Activated CD8-positive, alpha-beta T cell treated with anti-CD3 and anti-CD28 coated beads for 36 hours (primary cell): ENCODE measurements around the gene FOXE3. TPM values are rescaled to one million over a fixed set of nuclear protein-coding genes. Genes with fewer than 3 reads are reported as not detected.

Experiments
- ATAC-seq: fragments of 200-7000 bp; cut with Tn5 transposase; one replicate; pipeline ENCODE4 v1.10.0; 2021; ENCODE audit warnings: mild to moderate bottlenecking, moderate library complexity
- CTCF ChIA-PET: fragments of 350-600 bp; sonication (Branson Sonifier 250); formaldehyde crosslinking; loops from one replicate; lab custom pipeline; 2021; ENCODE audit warnings: antibody characterized with exemption; lab: Charles Lee
- POLR2A ChIA-PET: fragments of 350-600 bp; sonication (Branson Sonifier 250); formaldehyde crosslinking; loops from one replicate; lab custom pipeline; 2021; ENCODE audit warnings: antibody characterized with exemption; lab: Charles Lee
- DNase-seq: peaks from one replicate; pipeline ENCODE4 v3.0.0-alpha.2; 2020
- H3K27ac Mint-ChIP-seq: one replicate; pipeline ENCODE4 v1.8.0; 2021; ENCODE audit warnings: mild to moderate bottlenecking, mixed read lengths
- H3K27me3 Mint-ChIP-seq: one replicate; pipeline ENCODE4 v1.8.0; 2021; ENCODE audit warnings: mixed read lengths
- H3K36me3 Mint-ChIP-seq: one replicate; pipeline ENCODE4 v1.8.0; 2021; ENCODE audit warnings: low read depth, mixed read lengths
- H3K4me1 Mint-ChIP-seq: one replicate; pipeline ENCODE4 v1.8.0; 2021; ENCODE audit warnings: low read depth, mixed read lengths
- H3K4me3 Mint-ChIP-seq: one replicate; pipeline ENCODE4 v1.8.0; 2021; ENCODE audit warnings: mild to moderate bottlenecking, moderate library complexity, mixed read lengths
- H3K9me3 Mint-ChIP-seq: one replicate; pipeline ENCODE4 v1.8.0; 2021; ENCODE audit warnings: mixed read lengths
- intact Hi-C: fragments of 100-400 bp; cut with micrococcal nuclease; formaldehyde crosslinking; loops from one replicate; pipeline ENCODE4 v1.10.0; 2022
- total RNA-seq, 2 experiments: library from RNA; stranded (reverse); gene quantifications; one replicate each; pipeline ENCODE4 v1.2.3, GENCODE V29; 2021
- TF ChIP-seq, protein P1 (sequence below): fragments of 200-600 bp; IDR thresholded peaks from one replicate; pipeline ENCODE4 v1.8.0; 2022; ENCODE audit warnings: antibody characterized with exemption, mild to moderate bottlenecking

Gene FOXE3
- total RNA-seq, 2 experiments from 2014 or later = not detected

DNA sequence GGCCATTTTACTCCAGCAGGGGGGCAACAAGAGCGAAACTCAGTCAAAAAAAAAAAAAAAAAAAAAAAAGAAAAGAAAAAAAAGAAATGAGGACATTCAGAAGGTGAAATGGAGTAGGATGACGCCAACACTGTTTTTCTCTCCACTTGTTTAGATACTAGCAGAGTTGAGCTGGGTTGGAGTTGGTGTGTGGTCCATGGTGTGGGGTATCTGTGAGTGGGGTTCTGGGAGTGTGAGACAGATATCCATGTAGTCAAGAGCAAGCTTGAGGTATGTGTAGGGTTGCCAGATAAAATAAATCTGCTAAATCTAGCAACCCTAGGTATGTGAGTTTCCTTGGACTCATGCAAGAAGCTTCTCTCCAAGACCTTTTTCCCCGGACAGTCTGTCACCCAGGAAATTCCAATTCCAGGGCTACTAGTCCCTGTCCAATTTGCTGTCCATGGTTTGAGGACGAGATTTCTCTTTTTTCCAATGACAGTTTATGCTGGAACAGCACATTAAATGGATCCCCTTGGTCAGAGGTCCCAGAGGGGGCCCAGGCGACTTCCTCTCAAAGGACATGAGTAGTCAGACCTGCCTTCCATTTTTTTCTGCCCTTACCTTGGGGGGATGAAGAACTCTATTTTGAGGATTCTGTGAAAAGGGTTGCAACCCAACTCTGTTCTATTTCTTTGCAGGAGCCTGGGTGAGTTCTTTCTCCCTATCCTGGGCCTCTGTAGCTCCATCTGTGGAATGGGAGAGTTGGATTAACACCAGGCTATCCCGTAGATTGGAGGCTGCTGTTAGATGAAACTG, 19.6 kb downstream of the FOXE3 start:
- Mint-ChIP-seq H3K4me1 (peaks cover 44% of the 10 kb centered on the region), H3K27me3 (peaks cover 44% of the 10 kb centered on the region), H3K36me3 (peaks cover 26% of the 10 kb centered on the region), H3K4me3 (peak overlapping the region; percentile 89), H3K27ac (no peak overlapping the region), H3K9me3 (no peaks in the 10 kb centered on the region)
- POLR2A ChIA-PET = interaction anchor here (1.2 kb wide), 1 partner anchor 17 kb away, joined by 5 read pairs; no protein-coding TSS in a partner anchor
- CTCF ChIA-PET = interaction anchor here (0.9 to 6.5 kb wide), 28 partner anchors 11 to 291 kb away, joined by 3 to 125 read pairs (median 4); no protein-coding TSS in a partner anchor
- intact Hi-C loops = loop anchor here (2.0 kb wide), 1 partner anchor 275 kb away; no protein-coding TSS in a partner anchor
- DNase-seq (no peak), ATAC-seq (no peak)
- TF ChIP-seq, protein P1, sequence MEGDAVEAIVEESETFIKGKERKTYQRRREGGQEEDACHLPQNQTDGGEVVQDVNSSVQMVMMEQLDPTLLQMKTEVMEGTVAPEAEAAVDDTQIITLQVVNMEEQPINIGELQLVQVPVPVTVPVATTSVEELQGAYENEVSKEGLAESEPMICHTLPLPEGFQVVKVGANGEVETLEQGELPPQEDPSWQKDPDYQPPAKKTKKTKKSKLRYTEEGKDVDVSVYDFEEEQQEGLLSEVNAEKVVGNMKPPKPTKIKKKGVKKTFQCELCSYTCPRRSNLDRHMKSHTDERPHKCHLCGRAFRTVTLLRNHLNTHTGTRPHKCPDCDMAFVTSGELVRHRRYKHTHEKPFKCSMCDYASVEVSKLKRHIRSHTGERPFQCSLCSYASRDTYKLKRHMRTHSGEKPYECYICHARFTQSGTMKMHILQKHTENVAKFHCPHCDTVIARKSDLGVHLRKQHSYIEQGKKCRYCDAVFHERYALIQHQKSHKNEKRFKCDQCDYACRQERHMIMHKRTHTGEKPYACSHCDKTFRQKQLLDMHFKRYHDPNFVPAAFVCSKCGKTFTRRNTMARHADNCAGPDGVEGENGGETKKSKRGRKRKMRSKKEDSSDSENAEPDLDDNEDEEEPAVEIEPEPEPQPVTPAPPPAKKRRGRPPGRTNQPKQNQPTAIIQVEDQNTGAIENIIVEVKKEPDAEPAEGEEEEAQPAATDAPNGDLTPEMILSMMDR = no peak

DNA sequence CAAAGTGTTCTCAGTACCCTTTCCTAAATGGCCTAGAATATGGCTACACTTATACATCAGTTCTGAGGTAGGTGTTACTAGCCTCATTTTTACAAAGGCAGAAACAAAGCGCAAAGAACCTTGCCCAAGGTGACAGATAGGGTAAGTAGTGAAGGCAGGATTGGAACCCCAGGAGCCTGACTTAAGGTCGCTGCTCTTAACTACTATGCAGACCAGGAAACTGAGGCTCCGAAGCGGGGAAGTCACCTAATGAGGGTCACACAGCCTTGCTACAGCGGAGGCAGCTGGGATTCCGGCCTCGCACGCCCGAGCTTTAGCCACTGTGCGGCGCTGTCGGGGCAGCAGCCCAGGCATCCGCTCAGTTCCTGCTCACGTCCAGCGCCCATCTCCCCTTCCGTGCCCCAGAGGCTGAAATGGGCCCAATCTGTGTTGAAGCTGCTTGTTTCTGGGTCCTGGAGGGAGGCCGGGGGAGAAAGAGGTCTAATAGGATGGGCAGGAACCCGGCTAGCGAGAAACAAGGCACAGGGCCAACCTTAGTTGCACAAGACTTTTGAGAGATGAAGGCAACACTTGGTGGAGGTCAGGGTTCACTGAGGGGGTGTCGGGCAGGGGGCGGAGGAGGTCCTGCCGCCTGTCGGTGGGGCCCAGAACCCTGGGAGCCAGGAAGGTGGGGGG, 20.4 kb downstream of the FOXE3 start:
- TF ChIP-seq, protein P1 = peak; percentile 83
- ChIA-PET POLR2A (interaction anchor here (1.2 kb wide), 1 partner anchor 17 kb away, joined by 5 read pairs; no protein-coding TSS in a partner anchor), CTCF (interaction anchor here (0.7 to 6.5 kb wide), 28 partner anchors 13 to 320 kb away, joined by 3 to 125 read pairs (median 4); no protein-coding TSS in a partner anchor)

DNA sequence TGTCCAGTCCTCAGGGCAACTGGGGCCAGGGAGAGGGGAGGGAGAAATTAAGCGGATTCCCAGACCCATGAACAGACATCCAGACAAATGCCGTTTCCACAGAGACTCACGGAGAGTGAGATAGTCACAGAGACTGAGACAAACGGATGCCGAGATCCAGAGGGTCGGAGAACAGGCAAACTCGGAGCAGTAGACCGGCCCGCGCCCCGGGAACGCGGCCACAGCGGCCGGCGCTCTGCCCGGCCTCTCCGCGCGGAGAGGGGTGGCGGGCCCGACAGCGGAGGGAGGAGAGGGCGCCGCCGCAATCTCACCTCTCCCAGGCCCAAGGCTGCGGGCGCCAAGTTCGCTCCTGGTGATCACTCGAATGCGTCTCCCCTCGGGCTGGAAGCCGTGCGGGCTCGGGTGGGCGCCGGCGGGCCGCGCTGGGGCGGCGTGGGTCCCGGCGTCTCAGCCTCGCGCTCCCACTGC, 20.9 kb downstream of the FOXE3 start:
- TF ChIP-seq, protein P1 = no peak
- peak; percentile 5 for ATAC-seq
- no peak for DNase-seq
- peaks cover 35% of the 10 kb centered on the region for H3K27me3 Mint-ChIP-seq
- H3K4me1 Mint-ChIP-seq = peaks cover 33% of the 10 kb centered on the region
- ChIA-PET POLR2A (interaction anchor here (0.7 to 1.1 kb wide), 3 partner anchors 16 to 209 kb away, joined by 3 to 4 read pairs (median 3); no protein-coding TSS in a partner anchor), CTCF (interaction anchor here (0.7 to 6.5 kb wide), 54 partner anchors 8 to 319 kb away, joined by 3 to 125 read pairs (median 4); partner anchors contain the start of genes CMPK1, PDZK1IP1 and STIL)
- H3K4me3 Mint-ChIP-seq = peak overlapping the region; percentile 89
- no peaks in the 10 kb centered on the region for H3K9me3 Mint-ChIP-seq
- peaks cover 22% of the 10 kb centered on the region for H3K36me3 Mint-ChIP-seq
- H3K27ac Mint-ChIP-seq = peak overlapping the region; percentile 76
- intact Hi-C loops = loop anchor here (2.0 kb wide), 1 partner anchor 274 kb away; no protein-coding TSS in a partner anchor

More for the DNA sequence above, 20.4 kb downstream of the FOXE3 start:
- intact Hi-C loops = loop anchor here (2.0 kb wide), 1 partner anchor 274 kb away; no protein-coding TSS in a partner anchor
- Mint-ChIP-seq H3K27me3 (peaks cover 40% of the 10 kb centered on the region), H3K36me3 (peaks cover 22% of the 10 kb centered on the region), H3K9me3 (no peaks in the 10 kb centered on the region), H3K4me3 (peak overlapping the region; percentile 89), H3K4me1 (peaks cover 38% of the 10 kb centered on the region), H3K27ac (peak overlapping the region; percentile 76)
- peak; percentile 42 for ATAC-seq
- DNase-seq = peak; percentile 90

DNA sequence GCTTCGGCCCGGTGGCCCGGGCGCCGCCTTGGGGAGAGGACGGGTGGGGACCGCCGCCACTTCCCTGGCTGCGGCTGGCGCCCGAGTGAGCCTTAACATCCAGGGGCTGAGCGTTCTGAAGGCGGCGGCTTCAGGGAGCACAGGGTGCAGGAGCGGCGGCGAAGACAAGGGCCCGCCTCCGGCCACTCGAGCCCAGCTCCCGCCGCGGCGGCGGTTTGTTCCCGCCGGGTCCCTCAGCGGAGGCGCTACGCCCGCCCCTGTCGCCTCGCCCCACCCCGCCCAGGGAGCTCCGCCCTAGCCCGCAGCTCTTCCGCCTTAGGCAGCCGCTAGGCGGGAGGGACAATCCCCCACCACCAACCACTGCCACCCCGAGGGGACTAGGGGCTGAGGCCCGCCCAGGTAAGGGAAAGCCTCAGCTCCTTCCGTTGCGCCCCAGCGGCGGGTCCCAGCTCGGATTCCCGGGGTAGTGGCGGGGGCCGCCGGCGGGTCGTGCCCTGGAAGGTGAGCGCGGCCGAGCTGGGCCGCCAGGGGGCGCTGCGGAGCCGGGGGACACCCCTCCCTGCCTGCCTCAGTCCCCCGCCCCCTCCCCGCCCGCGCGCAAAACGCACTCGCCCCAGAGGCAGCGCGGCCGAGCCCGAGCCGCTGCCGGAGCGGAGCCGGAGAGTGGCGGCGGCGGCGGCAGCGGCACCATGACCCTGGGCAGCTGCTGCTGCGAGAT, 21.5 kb downstream of the FOXE3 start, which contains the start of gene FOXD2:
FOXD2 (plus strand) TSS at position 598 of the 718 bp plus-strand sequence; CDS start at position 690, 92 bp downstream.
- Mint-ChIP-seq H3K4me3 (peak within 1 kb of the TSS; percentile 89), H3K9me3 (no peaks in the 10 kb centered on the region), H3K27me3 (peaks cover 32% of the 10 kb centered on the region), H3K36me3 (peaks cover 22% of the 10 kb centered on the region), H3K4me1 (peaks cover 27% of the 10 kb centered on the region), H3K27ac (peak within 1 kb of the TSS; percentile 76)
- TF ChIP-seq, protein P1 = peak; percentile 98
- DNase-seq (peak; percentile 94), ATAC-seq (peak; percentile 93)
- CTCF ChIA-PET = interaction anchor here (0.7 to 6.5 kb wide), 45 partner anchors 8 to 301 kb away, joined by 3 to 125 read pairs (median 4); partner anchors contain the start of genes CMPK1, PDZK1IP1 and STIL
- POLR2A ChIA-PET = interaction anchor here (0.7 to 1.1 kb wide), 4 partner anchors 17 to 273 kb away, joined by 3 to 4 read pairs (median 3); no protein-coding TSS in a partner anchor
- intact Hi-C loops = loop anchor here (2.0 kb wide), 1 partner anchor 273 kb away; no protein-coding TSS in a partner anchor
